Naive thymus-derived CD4-positive, alpha-beta T cell (primary cell): ENCODE measurements around the gene DPPA2. TPM values are rescaled to one million over a fixed set of nuclear protein-coding genes. Genes with fewer than 3 reads are reported as not detected.

Source experiments
- ATAC-seq: fragments of 150-1000 bp; cut with Tn5 transposase; 2 replicates; pipeline ENCODE4 v1.10.0; 2021; ENCODE audit warnings: mild to moderate bottlenecking, moderate library complexity
- CTCF ChIA-PET: fragments of 350-600 bp; sonication (Branson Sonifier 250); formaldehyde crosslinking; loops from one replicate; lab custom pipeline; 2021; ENCODE audit warnings: antibody characterized with exemption; lab: Charles Lee
- POLR2A ChIA-PET: fragments of 350-600 bp; sonication (Branson Sonifier 250); formaldehyde crosslinking; loops from one replicate; lab custom pipeline; 2021; ENCODE audit warnings: antibody characterized with exemption, inconsistent platforms; lab: Charles Lee
- DNase-seq, 9 donors: peaks; one replicate each; pipeline versions ENCODE4 v3.0.0 to v3.0.0-alpha.2; 2020 to 2022; ENCODE audit warnings: mixed read lengths in 1 of 9
- H3K27ac ChIP-seq: one replicate; pipeline ENCODE4 v1.7.0; 2013; ENCODE audit warnings: mild to moderate bottlenecking, low read depth, low read length, moderate library complexity
- H3K27me3 ChIP-seq, 2 donors: one replicate each; pipeline ENCODE4 v1.7.0; 2013; ENCODE audit warnings: low read length in 2 of 2, mild to moderate bottlenecking in 2 of 2, moderate library complexity in 2 of 2; ENCODE audit not compliant: control insufficient read depth in 2 of 2, insufficient read depth in 2 of 2
- H3K36me3 ChIP-seq, 3 experiments: 1 replicate in 2 of 3; 2 replicates in 1 of 3; pipeline ENCODE4 v1.7.0; 2013; ENCODE audit warnings: low read length in 3 of 3, mild to moderate bottlenecking in 3 of 3, moderate library complexity in 1 of 3; ENCODE audit not compliant: insufficient read depth in 3 of 3, control insufficient read depth in 2 of 3
- H3K4me1 ChIP-seq, 2 donors: one replicate each; pipeline ENCODE4 v1.7.0; 2013; ENCODE audit warnings: low read length in 2 of 2, mild to moderate bottlenecking in 2 of 2, moderate library complexity in 1 of 2; ENCODE audit not compliant: control insufficient read depth in 2 of 2, insufficient read depth in 2 of 2
- H3K4me3 ChIP-seq: 2 replicates; pipeline ENCODE4 v1.7.0; 2013; ENCODE audit warnings: mild to moderate bottlenecking, low read length
- H3K9me3 ChIP-seq, 3 experiments: 1 replicate in 2 of 3; 2 replicates in 1 of 3; pipeline ENCODE4 v1.7.0; 2013; ENCODE audit warnings: low read length in 3 of 3; ENCODE audit not compliant: control insufficient read depth in 2 of 3
- H3K27ac Mint-ChIP-seq, 9 donors: one replicate each; pipeline ENCODE4 v1.8.0; 2020 to 2022; ENCODE audit warnings: mixed read lengths in 9 of 9, mild to moderate bottlenecking in 8 of 9, moderate library complexity in 5 of 9, inconsistent platforms in 2 of 9
- H3K27me3 Mint-ChIP-seq, 5 donors: one replicate each; pipeline ENCODE4 v1.8.0; 2021 to 2022; ENCODE audit warnings: mixed read lengths in 5 of 5, mild to moderate bottlenecking in 1 of 5
- H3K36me3 Mint-ChIP-seq, 5 donors: one replicate each; pipeline ENCODE4 v1.8.0; 2020 to 2022; ENCODE audit warnings: mixed read lengths in 5 of 5, mild to moderate bottlenecking in 3 of 5, inconsistent platforms in 1 of 5
- H3K4me1 Mint-ChIP-seq, 7 donors: one replicate each; pipeline ENCODE4 v1.8.0; 2020 to 2022; ENCODE audit warnings: mixed read lengths in 7 of 7, mild to moderate bottlenecking in 3 of 7, inconsistent platforms in 1 of 7
- H3K4me3 Mint-ChIP-seq, 10 donors: one replicate each; pipeline ENCODE4 v1.8.0; 2020 to 2022; ENCODE audit warnings: mild to moderate bottlenecking in 10 of 10, mixed read lengths in 10 of 10, moderate library complexity in 6 of 10, inconsistent platforms in 2 of 10
- H3K9me3 Mint-ChIP-seq, 11 donors: one replicate each; pipeline ENCODE4 v1.8.0; 2020 to 2022; ENCODE audit warnings: mixed read lengths in 11 of 11, mild to moderate bottlenecking in 4 of 11, inconsistent platforms in 1 of 11, moderate library complexity in 1 of 11
- intact Hi-C, 2 donors: fragments of 100-400 bp; cut with micrococcal nuclease; formaldehyde crosslinking; loops; one replicate each; pipeline ENCODE4 v1.15.1; 2023
- polyA plus RNA-seq, 2 donors: library from polyadenylated mRNA; unstranded; fragments of 300-500 nt; fragmentation: Illumina TruSeq; gene quantifications; one replicate each; pipeline ENCODE4 v1.2.3, GENCODE V29; 2021
- total RNA-seq, 6 experiments: library from RNA in 5 of 6; stranded (reverse) in 5 of 6; gene quantifications; 1 replicate in 5 of 6; 2 replicates in 1 of 6; pipeline ENCODE4 v1.2.3 and lab custom pipeline; 2021 to 2026

DPPA2 gene
- total and polyA plus RNA-seq, 7 experiments from 2014 or later = not detected

DNA sequence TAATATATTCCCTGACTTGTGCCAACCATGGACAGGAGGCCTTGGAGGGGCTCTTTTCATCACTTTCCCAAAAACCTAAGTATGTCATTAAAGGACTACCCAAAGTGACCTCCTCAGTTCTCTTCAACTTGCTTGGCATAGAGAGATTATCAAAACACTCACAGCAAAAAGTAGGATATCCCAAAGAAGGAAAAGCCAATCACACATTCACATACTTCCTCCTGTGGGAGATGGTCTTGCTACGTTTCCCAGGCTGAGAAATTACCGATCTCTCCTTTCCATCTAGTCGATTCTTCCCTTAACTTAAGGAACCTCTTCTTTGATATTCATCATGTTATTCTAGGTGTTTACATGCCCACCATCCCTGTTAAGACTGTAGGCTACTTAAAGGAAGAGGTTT lies 11.9 kb upstream of the DPPA2 start:
- Mint-ChIP-seq H3K27me3 (peaks cover 0 to under 1% (median 0%) of the 10 kb centered on the region in 5 donors), H3K4me3 (no peak overlapping the region), H3K9me3 (no peaks in the 10 kb centered on the region), H3K27ac (no peak overlapping the region), H3K4me1 (no peaks in the 10 kb centered on the region), H3K36me3 (peaks cover 0 to 4% (median 0%) of the 10 kb centered on the region in 5 donors)
- Histone ChIP-seq H3K27ac (no peak overlapping the region), H3K27me3 (no peaks in the 10 kb centered on the region), H3K9me3 (no peaks in the 10 kb centered on the region), H3K4me1 (no peaks in the 10 kb centered on the region), H3K4me3 (no peak overlapping the region), H3K36me3 (no peaks in the 10 kb centered on the region)
- DNase-seq = no peak
- CTCF ChIA-PET = no interaction called here
- POLR2A ChIA-PET = no interaction called here
- no peak for ATAC-seq
- intact Hi-C loops = no loop called here

DNA sequence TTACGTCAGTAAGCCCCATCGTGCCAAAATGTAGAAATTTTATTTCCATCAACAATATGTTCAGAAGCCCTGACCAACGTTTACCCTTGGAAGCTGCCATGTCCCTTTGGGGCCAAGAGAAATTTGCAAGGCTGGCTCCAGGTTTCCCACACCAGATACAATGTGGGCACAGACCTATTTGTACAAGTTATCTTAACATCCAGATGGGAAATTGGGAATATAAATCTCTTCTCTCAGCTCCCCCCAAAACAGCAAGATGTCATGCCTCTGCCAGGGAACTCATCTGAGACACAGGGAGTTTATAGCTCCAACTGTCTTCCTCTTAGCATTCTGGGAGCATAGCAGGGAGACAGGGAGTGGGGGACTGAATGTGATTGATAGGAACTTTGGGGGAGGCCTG lies 9.3 kb upstream of the DPPA2 start:
- Mint-ChIP-seq H3K4me1 (no peaks in the 10 kb centered on the region), H3K4me3 (no peak overlapping the region), H3K27me3 (no peaks in the 10 kb centered on the region), H3K9me3 (no peaks in the 10 kb centered on the region), H3K36me3 (peaks cover 0 to 4% (median 0%) of the 10 kb centered on the region in 5 donors), H3K27ac (no peak overlapping the region)
- ChIA-PET CTCF (no interaction called here), POLR2A (no interaction called here)
- Histone ChIP-seq H3K4me1 (no peaks in the 10 kb centered on the region), H3K36me3 (no peaks in the 10 kb centered on the region), H3K27me3 (no peaks in the 10 kb centered on the region), H3K4me3 (no peak overlapping the region), H3K9me3 (no peaks in the 10 kb centered on the region), H3K27ac (no peak overlapping the region)
- DNase-seq (no peak), ATAC-seq (no peak)
- intact Hi-C loops = no loop called here

DNA sequence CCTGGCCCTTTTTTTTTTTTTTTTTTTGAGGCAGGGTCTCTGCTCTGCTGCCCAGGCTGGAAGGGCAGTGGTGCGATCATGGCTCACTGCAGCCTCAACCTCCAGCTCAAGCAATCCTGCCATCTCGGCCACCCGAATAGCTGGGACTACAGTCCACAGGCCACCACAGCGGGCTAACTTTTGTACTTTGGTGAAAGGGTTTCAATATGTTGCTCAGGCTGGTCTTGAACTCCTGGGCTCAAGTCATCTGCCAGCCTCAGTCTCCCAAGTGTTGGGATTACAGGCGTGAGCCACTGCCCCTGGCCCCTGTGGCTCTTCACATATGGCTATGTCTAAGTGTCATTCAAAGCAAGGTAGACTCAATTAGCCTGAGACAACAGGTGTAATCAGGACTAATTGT lies 8.8 kb upstream of the DPPA2 start:
- CTCF ChIA-PET = no interaction called here
- Mint-ChIP-seq H3K4me1 (no peaks in the 10 kb centered on the region), H3K27ac (no peak overlapping the region), H3K4me3 (no peak overlapping the region), H3K9me3 (no peaks in the 10 kb centered on the region), H3K27me3 (no peaks in the 10 kb centered on the region), H3K36me3 (peaks cover 0 to 4% (median 0%) of the 10 kb centered on the region in 5 donors)
- no peak for DNase-seq
- Histone ChIP-seq H3K27ac (no peak overlapping the region), H3K36me3 (no peaks in the 10 kb centered on the region), H3K9me3 (no peaks in the 10 kb centered on the region), H3K27me3 (no peaks in the 10 kb centered on the region), H3K4me3 (no peak overlapping the region), H3K4me1 (no peaks in the 10 kb centered on the region)
- no peak for ATAC-seq
- POLR2A ChIA-PET = no interaction called here
- intact Hi-C loops = no loop called here

DNA sequence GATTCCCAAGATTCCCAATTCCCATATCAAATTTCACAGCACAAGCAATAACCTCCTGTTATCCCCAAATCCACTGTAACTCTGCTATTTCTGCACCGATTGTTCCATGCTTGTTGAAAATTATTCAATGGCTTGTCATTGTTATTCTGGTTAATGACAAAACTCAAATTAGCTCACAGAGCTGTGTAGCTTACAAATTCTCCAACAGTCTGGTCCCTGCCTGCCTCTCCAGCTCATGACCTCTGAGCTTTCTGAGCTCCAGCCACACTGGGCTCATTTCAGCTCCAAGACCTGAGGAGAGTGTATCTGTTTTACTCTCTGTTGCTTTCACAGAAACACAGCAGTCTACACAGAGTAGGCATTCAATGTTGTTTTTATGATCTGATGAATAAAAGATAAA lies 3.3 kb downstream of the DPPA2 start:
- peaks cover 0 to 8% (median 0%) of the 10 kb centered on the region in 11 donors for H3K9me3 Mint-ChIP-seq
- intact Hi-C loops = no loop called here
- Histone ChIP-seq H3K4me1 (no peaks in the 10 kb centered on the region), H3K9me3 (no peaks in the 10 kb centered on the region), H3K27me3 (no peaks in the 10 kb centered on the region), H3K27ac (no peak overlapping the region), H3K36me3 (no peaks in the 10 kb centered on the region), H3K4me3 (no peak overlapping the region)
- no peak overlapping the region for H3K4me3 Mint-ChIP-seq
- CTCF ChIA-PET = no interaction called here
- no peaks in the 10 kb centered on the region for H3K36me3 Mint-ChIP-seq
- H3K27me3 Mint-ChIP-seq = no peaks in the 10 kb centered on the region
- H3K27ac Mint-ChIP-seq = no peak overlapping the region
- ATAC-seq (no peak), DNase-seq (no peak)
- H3K4me1 Mint-ChIP-seq = no peaks in the 10 kb centered on the region
- POLR2A ChIA-PET = no interaction called here

DNA sequence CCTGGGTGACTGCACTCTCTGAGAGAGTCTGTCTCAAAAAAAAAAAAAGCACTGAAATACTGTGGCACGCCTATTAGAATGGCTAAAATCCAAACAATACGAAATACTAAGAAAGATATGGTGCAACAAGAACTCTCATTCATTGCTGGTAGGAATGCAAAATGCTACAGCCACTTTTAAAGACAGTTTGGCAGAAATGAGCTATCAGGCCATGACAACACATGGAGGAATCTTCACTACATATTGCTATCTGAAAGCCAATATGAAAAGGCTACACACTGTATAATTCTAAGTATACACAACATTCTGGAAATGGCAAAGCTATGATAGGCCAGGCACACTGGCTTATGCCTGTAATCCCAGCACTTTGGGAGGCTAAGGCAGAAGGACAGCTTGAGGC lies 18.8 kb downstream of the DPPA2 start:
- ChIA-PET CTCF (no interaction called here), POLR2A (no interaction called here)
- Mint-ChIP-seq H3K27me3 (no peaks in the 10 kb centered on the region), H3K36me3 (no peaks in the 10 kb centered on the region), H3K4me1 (peaks cover 0 to 3% (median 0%) of the 10 kb centered on the region in 7 donors), H3K4me3 (no peak overlapping the region), H3K27ac (no peak overlapping the region), H3K9me3 (peaks cover 0 to 3% (median 0%) of the 10 kb centered on the region in 11 donors)
- no peaks in the 10 kb centered on the region for H3K27me3 ChIP-seq
- intact Hi-C loops = no loop called here
- H3K4me1 ChIP-seq = no peaks in the 10 kb centered on the region
- no peaks in the 10 kb centered on the region for H3K36me3 ChIP-seq
- ATAC-seq (no peak), DNase-seq (no peak)
- H3K27ac ChIP-seq = no peak overlapping the region
- no peaks in the 10 kb centered on the region for H3K9me3 ChIP-seq
- H3K4me3 ChIP-seq = no peak overlapping the region

DNA sequence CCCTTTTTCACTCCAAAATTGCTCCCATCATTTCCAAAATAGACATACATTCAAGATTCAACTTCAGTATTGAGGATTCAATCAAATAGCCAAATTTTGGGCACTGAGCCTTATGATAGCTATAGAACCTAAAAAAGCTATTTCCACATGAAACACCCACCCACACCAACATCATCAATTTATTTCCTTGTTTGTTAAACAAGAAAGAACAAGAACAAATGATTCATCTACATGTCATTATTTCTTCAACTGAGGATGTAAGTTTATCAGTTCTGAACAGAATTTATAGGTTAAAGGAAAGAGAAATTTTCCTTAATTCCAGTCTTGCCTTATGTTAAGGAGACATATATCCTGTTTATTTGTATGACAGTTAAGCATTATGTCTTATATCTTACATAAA lies 32.2 kb downstream of the DPPA2 start:
- DNase-seq (no peak), ATAC-seq (no peak)
- ChIA-PET CTCF (no interaction called here), POLR2A (interaction anchor here (0.7 kb wide), 1 partner anchor 825 kb away, joined by 3 read pairs; no protein-coding TSS in a partner anchor)
- Histone ChIP-seq H3K36me3 (no peaks in the 10 kb centered on the region), H3K27ac (no peak overlapping the region), H3K4me1 (no peaks in the 10 kb centered on the region), H3K27me3 (no peaks in the 10 kb centered on the region), H3K9me3 (no peaks in the 10 kb centered on the region), H3K4me3 (no peak overlapping the region)
- Mint-ChIP-seq H3K27ac (no peak overlapping the region), H3K27me3 (peaks cover 0 to 7% (median 5%) of the 10 kb centered on the region in 5 donors), H3K4me1 (no peaks in the 10 kb centered on the region), H3K36me3 (no peaks in the 10 kb centered on the region), H3K4me3 (no peak overlapping the region), H3K9me3 (no peaks in the 10 kb centered on the region)
- intact Hi-C loops = no loop called here

DNA sequence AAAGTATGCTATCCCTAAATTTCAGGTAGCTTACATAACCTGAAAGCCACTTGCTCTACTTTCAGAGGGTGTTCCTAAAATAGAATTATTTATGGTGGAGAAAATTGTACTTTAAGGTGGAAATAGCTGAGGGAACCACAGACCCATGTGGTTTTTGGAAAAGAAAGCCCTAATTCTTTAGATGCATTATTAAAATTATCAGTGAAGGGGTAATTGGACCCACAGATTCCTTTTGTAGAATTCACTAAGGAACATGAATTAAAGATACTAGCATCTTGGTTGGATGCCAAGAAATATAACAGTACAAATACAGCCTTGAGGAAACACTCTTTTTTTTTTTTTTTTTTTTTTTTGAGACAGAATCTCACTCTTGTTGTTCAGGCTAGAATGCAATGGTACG lies 37.8 kb downstream of the DPPA2 start:
- intact Hi-C loops = no loop called here
- H3K27ac Mint-ChIP-seq = no peak overlapping the region
- ATAC-seq (no peak), DNase-seq (no peak)
- peaks cover 0 to 3% (median 0%) of the 10 kb centered on the region in 7 donors for H3K4me1 Mint-ChIP-seq
- no peak overlapping the region for H3K27ac ChIP-seq
- H3K36me3 ChIP-seq = no peaks in the 10 kb centered on the region
- H3K27me3 Mint-ChIP-seq = peaks cover 0 to 15% (median 8%) of the 10 kb centered on the region in 5 donors
- ChIA-PET POLR2A (no interaction called here), CTCF (no interaction called here)
- no peak overlapping the region for H3K4me3 ChIP-seq
- H3K9me3 Mint-ChIP-seq = no peaks in the 10 kb centered on the region
- H3K36me3 Mint-ChIP-seq = no peaks in the 10 kb centered on the region
- no peaks in the 10 kb centered on the region for H3K27me3 ChIP-seq
- H3K4me3 Mint-ChIP-seq = no peak overlapping the region
- no peaks in the 10 kb centered on the region for H3K4me1 ChIP-seq
- no peaks in the 10 kb centered on the region for H3K9me3 ChIP-seq
